GM12801 (cell line): ENCODE results near the gene PRSS22.

Source experiments
- TF ChIP-seq, protein P1 (sequence below): IDR thresholded peaks from one replicate; pipeline ENCODE4 v1.5.1; 2011; ENCODE audit warnings: control low read depth; ENCODE audit not compliant: insufficient read length; ENCODE audit errors: extremely low read depth

Gene PRSS22

DNA sequence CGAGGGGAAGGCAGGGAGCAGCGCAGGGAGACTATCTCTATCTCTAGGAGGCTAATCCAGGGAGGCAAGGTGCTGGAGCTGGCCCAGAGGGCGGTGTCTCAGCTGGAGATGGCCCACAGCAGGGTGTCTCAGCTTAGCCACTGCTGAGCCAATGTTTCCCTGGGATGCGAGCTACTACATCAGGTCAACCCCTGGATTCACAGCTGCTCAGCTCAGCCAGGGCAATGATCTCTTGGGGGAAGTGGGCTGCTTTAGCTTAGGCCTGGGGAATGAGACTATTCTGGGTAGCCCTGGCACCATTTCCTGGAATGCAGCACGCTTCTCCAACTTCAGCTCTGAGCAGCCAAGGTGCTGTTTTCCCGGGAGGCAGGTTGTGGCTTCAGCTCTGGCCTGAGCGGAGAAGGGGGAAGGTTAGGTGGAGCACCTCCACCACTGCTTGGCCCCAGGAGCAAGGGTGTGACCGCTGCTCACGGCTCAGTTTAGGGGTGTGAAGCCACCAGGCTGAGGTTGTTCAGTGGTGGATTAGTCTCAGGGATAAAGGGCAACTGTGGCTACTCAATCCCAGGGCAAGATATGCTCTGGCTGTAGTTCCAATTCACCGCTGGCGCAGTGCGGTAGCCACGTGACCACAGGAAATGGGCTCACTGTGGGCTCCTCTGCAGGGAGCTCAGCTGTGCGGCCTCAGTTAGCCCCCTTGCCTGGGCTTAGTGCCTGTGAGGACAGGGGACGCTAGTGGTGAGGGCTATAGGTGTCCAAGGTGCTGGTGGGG lies 46.1 kb downstream of the PRSS22 start:
- TF ChIP-seq, protein P1, sequence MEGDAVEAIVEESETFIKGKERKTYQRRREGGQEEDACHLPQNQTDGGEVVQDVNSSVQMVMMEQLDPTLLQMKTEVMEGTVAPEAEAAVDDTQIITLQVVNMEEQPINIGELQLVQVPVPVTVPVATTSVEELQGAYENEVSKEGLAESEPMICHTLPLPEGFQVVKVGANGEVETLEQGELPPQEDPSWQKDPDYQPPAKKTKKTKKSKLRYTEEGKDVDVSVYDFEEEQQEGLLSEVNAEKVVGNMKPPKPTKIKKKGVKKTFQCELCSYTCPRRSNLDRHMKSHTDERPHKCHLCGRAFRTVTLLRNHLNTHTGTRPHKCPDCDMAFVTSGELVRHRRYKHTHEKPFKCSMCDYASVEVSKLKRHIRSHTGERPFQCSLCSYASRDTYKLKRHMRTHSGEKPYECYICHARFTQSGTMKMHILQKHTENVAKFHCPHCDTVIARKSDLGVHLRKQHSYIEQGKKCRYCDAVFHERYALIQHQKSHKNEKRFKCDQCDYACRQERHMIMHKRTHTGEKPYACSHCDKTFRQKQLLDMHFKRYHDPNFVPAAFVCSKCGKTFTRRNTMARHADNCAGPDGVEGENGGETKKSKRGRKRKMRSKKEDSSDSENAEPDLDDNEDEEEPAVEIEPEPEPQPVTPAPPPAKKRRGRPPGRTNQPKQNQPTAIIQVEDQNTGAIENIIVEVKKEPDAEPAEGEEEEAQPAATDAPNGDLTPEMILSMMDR: no peak

DNA sequence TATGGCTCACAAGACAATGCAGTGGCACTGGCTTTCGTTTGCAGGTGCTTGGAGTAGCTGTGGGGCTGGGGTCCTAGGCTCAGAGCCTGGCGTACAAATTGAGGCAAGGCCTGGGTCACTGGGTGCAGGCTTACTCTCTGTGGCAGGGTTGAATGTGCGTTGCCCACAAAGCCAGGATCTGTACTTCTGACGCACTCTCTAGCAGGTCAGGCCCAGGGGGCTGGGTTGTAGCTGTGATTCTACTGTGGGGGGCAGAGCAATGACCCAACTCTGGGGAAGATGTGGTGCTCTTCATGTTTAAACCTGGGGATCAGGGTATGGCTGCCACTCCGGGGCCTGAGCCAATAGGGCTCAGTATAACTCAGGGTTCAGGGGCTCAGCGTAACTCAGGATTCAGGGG lies 47.3 kb downstream of the PRSS22 start:
- TF ChIP-seq, protein P1: no peak

DNA sequence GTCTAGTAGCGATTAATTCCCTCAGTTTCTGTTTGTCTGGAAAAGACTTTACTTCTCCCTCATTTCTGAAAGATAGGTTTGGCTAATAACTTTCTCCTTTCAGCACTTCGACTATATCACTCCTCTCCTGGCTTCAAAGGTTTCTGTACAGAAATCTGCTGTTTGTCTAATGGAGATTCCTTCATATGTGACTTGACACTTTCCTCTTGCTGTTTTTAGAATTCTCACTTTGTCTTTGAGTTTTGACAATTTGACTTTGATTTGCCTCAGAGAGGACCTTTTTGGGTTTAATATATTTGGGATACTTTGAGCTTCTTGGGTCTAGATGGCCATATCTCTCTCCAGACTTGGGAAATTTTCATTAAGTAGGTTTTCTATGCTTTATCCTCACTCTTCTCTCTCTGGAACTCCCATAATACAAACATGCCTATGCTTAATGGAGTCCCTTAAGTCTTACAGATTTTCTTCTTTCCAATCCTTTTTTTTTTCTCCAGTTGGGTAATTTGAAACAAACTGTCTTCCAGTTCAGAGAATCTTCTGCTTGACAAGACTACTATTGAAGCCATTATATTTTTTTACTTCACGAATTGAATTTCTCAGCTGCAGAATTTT lies 48.7 kb downstream of the PRSS22 start:
- TF ChIP-seq, protein P1: no peak

DNA sequence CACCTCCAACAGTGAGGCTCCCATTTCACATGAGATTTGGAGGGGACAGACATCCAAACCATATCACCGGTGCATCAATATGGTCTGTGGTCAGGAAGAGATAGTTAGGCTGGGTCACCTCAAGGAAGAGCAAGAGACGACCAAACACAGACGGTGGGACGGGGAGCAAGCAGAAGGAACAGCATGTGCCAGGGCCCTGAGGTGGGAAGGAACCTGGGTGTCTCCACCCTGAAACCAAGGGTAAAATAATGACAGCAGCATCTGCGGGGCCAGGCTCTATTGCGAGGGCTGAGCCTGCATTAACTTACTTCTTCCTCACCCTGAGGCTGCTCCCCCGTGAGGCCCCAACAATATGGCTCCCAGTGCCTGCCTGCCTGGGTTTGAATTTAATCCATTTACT lies 49.8 kb downstream of the PRSS22 start:
- TF ChIP-seq, protein P1: no peak

DNA sequence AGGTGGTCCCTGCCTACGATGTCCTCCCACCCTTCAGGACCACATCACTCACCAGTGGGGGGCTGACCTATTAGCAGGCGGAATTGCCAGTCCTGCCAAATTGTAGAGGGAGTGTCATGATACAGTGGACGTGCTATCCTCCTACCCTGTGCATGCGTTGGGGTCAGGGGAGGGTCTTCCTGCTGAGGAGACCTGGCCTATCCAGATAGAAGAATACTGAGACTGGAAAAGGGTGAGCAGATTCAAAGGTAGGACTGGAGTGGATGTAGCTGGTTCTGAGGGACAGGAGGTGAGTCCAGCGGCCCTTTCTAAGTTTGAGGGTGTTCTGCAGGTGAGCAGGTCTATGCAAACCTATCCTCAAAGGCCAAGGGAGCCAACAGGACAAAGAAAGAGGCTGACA lies 51.7 kb downstream of the PRSS22 start:
- TF ChIP-seq, protein P1: no peak

DNA sequence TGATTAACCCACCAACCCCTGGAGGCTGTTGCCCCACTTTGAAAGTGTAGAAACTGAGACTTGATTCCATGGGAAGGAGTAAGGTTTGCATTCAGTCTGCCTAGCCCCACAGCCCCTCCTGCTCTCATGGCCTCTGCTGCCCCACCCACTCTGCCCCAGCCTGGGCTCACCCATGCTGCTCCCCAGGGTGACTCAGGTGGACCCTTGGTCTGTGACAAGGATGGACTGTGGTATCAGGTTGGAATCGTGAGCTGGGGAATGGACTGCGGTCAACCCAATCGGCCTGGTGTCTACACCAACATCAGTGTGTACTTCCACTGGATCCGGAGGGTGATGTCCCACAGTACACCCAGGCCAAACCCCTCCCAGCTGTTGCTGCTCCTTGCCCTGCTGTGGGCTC lies 53.2 kb downstream of the PRSS22 start:
- TF ChIP-seq, protein P1: no peak

DNA sequence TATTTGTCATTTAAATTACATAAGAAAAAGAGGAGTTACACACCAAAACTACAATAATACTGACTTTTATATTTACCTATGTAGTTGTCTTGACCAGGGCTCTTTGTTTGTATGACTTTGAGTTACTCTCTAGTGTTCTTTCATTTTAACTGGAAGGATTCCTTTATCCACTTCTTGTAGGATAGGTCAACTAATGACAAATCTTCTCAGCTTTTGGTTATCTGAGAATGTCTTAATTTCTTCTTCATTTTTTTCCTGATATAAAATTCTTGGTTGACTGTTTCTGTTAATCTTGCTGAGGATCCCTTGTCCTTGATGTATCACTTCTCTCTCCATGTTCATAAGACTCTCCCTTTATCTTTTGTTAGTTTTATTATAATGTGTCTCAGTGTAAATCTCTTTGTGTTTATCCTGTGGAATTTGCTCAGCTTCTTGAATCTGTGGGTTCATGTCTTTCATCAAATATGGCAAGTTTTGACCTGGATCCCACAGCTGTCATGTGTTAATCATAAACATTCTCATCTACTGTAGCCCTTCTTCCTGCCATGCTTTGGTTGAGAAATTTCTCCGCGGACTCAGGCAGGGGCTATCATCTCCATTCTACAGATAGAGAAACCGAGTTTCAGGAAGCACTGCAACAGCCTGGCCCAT lies 54.3 kb downstream of the PRSS22 start:
- TF ChIP-seq, protein P1: no peak
